IPS-18c (cell line): ENCODE data around the gene NINJ2.

Source experiments
- H3K4me3 ChIP-seq: 2 replicates; pipeline ENCODE4 v1.7.0; 2013; ENCODE audit warnings: low read depth, mild to moderate bottlenecking, low read length, moderate library complexity; ENCODE audit not compliant: insufficient read depth
- H3K9me3 ChIP-seq: one replicate; pipeline ENCODE4 v1.6.1; 2013; ENCODE audit warnings: mild to moderate bottlenecking, low read length, moderate library complexity; ENCODE audit not compliant: control insufficient read depth, insufficient read depth

The NINJ2 gene

DNA sequence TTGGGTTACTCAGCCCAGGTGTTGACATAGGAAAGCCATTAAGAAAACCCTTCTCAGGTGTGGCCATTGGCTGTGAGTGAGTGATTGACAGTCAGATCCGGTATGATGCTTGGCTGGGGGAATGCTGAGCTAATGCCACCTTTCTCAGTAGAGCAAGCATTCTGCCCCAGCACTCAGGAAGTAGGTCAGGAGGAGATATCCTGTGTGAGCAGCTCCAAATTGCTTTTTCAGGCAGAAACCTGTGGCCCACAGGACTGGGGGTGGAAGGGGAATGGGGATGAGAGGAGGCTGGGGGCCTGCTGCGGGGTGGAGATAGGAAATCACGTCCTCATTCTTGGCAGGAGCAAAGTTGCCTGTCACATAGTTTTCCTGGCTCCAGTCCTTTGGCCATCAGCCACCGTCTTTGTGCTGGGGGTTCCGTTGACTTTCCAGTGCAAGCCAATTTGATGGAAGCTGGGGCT, 55.7 kb downstream of the NINJ2 start:
- no peak overlapping the region for H3K4me3 ChIP-seq
- no peaks in the 10 kb centered on the region for H3K9me3 ChIP-seq

GRCh38 chr12:604956-605355, 58.3 kb downstream of the NINJ2 start:
- no peaks in the 10 kb centered on the region for H3K9me3 ChIP-seq
- no peak overlapping the region for H3K4me3 ChIP-seq

DNA sequence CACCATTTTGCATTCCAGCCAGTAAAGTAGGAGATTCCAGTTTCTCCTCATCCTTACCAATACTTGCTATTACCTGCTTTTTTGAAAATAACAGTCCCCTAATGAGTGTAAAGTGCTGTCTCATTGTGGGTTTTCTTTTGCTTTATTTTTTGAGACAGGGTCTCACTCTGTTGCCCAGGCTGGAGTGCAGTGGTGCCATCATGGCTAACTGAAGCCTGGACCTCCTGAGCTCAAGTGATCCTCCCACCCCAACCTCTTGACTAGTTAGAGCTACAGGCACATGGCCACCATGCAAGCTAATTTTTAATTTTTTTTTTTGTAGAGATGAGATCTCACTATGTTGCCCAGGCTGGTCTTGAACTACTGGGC, 60.6 kb downstream of the NINJ2 start:
- H3K4me3 ChIP-seq = no peak overlapping the region
- no peaks in the 10 kb centered on the region for H3K9me3 ChIP-seq

- Histone ChIP-seq H3K4me3 (no peak overlapping the region), H3K9me3 (no peaks in the 10 kb centered on the region)
Measured at GRCh38 chr12:601976-602699, 61.1 kb downstream of the NINJ2 start.

DNA sequence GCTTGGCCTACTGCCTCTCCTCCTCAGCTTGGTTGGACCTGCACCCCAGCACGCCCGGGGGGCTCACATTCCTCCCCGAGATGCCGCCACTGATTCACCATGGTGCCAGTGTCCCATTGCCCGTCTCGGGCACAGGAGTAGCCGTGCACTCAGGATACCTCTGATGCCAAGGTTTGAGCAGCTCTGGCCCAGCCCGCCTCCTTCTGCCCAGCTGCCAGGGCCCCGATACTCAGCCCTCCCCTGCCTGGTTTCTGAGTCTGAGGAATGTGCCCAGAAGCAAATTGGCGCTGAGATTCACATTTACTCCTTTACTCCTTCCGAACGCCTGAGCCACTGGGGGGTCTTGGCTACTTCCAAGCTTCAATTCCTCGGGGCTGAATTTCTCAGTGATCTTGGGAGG, 63.5 kb downstream of the NINJ2 start:
- Histone ChIP-seq H3K4me3 (no peak overlapping the region), H3K9me3 (no peaks in the 10 kb centered on the region)

DNA sequence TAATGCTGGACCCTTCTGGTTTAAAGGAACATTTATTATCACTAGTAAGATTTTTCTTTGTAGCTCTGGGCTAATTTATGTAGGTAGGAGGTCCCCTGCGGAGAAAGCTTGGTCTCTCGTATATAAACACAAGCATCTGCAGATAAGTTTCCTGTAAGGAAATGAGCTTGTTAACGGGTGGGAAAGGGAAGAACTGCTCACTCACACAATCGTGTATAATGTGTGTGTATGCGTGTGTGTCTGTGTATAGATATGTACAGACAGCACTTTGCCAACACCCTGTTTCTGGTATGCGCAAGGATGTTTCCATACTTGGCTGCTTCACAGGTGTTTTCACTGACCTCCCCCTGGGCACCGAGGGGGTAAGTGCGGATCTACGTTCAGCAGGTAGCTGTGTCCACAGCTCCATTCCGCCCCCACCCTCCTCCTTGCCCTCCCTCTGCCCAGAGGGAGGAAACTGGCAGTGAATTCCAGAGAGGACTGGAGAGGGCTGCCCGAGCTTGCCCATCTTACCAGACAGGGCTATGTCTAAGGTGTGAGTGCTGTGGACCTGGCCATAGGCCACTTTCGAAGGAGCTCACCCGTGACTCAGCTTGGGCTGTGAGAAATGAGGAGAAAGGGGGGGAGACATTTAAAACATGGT, 65.2 kb downstream of the NINJ2 start:
- H3K4me3 ChIP-seq = no peak overlapping the region

GRCh38 chr12:593396-594270, 69.6 kb downstream of the NINJ2 start:
- H3K9me3 ChIP-seq = no peaks in the 10 kb centered on the region
- H3K4me3 ChIP-seq = no peak overlapping the region

More for the DNA sequence above, 65.2 kb downstream of the NINJ2 start:
- H3K9me3 ChIP-seq = no peaks in the 10 kb centered on the region

- no peak overlapping the region for H3K4me3 ChIP-seq
- no peaks in the 10 kb centered on the region for H3K9me3 ChIP-seq
Measured at GRCh38 chr12:592024-592505, 71.2 kb downstream of the NINJ2 start.

DNA sequence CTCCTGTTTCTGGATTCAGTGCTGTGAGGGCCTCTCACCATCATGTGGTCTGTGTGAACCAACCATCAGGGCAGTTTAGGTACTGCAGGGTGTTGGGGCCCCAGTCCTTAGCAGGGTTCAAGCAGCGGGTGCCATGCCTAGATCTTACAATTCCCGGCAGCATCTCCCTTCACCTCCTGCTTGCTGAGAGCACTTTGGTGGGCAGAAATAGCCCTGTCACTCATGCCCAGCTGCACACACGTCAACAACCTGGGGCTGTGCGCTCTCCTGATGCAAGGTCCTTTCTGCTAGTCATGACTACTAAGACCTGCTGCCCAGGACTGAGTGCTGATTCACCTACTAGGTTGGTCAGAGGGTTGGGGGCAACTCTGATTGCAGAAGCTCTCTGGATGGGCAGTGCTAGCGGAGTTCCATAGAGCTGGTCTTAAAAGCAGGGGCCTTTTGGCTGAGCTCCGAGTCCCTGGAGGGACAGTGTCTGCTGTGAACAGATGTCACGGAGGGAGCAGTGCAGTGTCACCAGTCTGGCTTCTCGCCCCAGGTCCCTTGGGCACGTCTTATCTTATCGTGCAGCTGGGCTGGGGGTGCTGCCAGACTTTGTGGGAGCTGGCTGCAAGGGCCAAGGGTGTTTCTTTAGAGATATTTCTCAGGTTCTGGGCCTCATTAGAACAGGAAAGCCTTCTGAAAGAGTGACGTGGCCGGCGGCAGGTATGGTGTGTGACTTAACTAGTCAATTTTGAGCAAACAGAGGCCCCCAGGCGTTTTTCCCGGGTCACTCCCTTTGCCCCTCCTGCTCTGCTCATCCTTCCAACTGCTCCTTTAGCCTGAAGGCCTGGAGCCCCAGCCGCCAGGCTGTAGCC, 71.8 kb downstream of the NINJ2 start:
- Histone ChIP-seq H3K9me3 (no peaks in the 10 kb centered on the region), H3K4me3 (no peak overlapping the region)

DNA sequence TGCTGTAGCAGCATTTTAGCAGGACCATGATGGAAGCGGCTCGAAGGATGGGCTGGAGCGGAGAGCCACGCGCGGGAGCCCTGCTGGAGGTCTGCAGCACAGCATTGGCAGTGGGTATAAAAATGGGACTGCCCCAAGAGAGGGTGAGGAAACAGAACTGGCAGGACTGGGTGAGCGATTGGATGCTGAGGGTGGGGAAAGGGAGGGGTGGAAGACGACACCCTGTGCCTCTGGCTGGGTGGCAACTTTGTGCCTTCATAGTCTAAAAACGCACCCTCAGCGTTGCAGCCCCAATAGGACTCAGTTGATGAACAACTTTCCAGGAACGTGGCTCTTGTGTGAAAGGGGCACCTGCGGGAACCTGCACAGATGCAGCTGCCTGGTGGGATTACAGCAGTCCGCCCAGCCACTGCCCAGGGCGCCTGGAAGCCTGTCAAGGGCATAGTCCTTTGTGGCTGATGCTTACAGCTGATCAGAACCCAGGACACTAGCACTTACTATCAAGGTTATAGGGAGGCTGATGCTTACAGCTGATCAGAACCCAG, 73.0 kb downstream of the NINJ2 start:
- Histone ChIP-seq H3K9me3 (no peaks in the 10 kb centered on the region), H3K4me3 (no peak overlapping the region)

DNA sequence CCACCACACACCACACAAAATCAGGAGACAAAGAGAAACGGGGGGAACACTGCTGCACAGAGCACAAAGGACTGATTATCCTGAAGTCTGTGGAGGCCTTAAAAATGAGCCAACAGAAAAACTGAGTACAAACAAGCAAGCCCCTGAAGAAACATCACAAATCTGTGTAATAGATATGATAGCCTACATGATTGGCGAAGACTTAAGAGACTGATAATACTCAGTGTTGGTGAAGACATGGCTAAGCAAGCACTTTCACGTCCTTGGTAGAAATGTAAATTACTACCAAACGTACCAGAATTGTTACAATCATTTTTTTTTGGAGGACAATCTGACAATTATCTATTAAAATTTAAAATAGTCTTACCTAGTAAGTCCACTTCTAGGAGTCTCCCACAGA, 74.6 kb downstream of the NINJ2 start:
- Histone ChIP-seq H3K9me3 (no peaks in the 10 kb centered on the region), H3K4me3 (no peak overlapping the region)

DNA sequence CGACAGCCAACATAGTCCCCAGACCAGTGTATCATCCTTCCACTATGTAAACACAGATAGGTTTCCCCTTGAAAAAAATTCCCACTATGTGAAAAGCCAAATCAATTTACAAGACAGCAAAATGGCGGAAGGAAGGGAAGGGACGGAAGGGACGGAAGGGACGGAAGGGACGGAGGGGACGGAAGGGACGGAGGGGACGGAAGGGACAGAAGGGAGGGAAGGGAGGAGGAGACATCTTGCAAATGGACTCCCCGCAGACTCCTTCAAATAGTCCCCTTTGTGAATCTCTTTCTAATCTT, 75.3 kb downstream of the NINJ2 start:
- Histone ChIP-seq H3K4me3 (no peak overlapping the region), H3K9me3 (no peaks in the 10 kb centered on the region)

GRCh38 chr12:587132-588023, 75.9 kb downstream of the NINJ2 start:
- Histone ChIP-seq H3K4me3 (no peak overlapping the region), H3K9me3 (no peaks in the 10 kb centered on the region)

DNA sequence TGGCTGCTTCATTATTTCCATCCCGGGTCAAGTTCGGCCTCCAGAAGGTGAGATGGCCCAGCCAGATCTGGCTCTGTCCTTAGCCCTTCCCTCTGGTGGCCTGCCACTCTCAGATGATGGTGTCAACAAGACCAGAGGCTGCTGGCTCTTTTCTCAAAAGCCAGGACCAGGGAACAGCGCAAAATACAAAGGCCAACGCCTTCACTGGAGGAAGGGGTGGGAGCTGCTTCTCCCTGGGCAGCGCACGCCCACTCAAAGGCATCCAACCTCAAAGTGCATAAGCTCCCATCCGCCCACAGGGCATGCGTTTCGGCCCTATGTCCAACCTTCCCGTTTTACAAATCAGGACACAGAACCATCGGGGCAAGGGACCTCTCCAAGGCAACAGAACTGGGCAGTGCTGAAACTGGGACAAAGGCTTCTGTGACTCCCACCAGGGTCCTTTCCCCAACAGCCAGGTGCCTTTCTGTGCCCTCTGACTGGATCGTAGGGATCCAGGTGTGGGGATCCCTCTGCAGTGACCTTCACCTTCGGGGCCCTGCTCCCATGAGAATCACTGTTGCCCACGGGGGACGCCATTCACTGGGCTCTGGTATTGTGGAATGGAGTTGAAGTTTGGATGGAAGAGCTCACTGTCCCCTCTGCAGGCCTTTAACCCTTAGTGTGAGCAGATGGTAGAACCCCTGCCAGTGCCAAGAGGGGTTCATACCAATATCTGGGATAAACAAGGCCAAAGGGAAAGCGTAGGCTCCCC, 76.8 kb downstream of the NINJ2 start:
- Histone ChIP-seq H3K4me3 (no peak overlapping the region), H3K9me3 (no peaks in the 10 kb centered on the region)
